SK-N-SH (cell line): ENCODE results near the gene SECTM1.
"Not testable (repeated sequence)": the region's sequence is repeated elsewhere in the genome, so short reads cannot be mapped to it uniquely, and the experiment has no call there.

Experiments used
- FOXM1 ChIP-seq: IDR thresholded peaks from 2 replicates; pipeline ENCODE4 v1.4.0; 2012; ENCODE audit warnings: low read depth, mild to moderate bottlenecking
- JUND ChIP-seq: IDR thresholded peaks from 2 replicates; pipeline ENCODE4 v1.4.0; 2012
- REST ChIP-seq: IDR thresholded peaks from 2 replicates; pipeline ENCODE4 v1.6.1; 2012; ENCODE audit warnings: mild to moderate bottlenecking, low read depth, low read length, moderate library complexity
- YY1 ChIP-seq: IDR thresholded peaks from 2 replicates; pipeline ENCODE4 v1.4.0; 2012; ENCODE audit warnings: low read depth, mild to moderate bottlenecking
- TF ChIP-seq, protein P1 (sequence below): fragments of 200-600 bp; sonication (generic); IDR thresholded peaks from 2 replicates; pipeline ENCODE4 v1.6.1; 2017; ENCODE audit warnings: antibody characterized with exemption, mild to moderate bottlenecking, moderate library complexity
- TF ChIP-seq, protein P2 (sequence below): IDR thresholded peaks from 2 replicates; pipeline ENCODE4 v1.4.0; 2012; ENCODE audit warnings: low read depth, borderline replicate concordance

GRCh38 chr17:82382220-82382932 is 48.8 kb upstream of the SECTM1 start:
- not testable (repeated sequence) for TF ChIP-seq REST, JUND, YY1, FOXM1
- TF ChIP-seq, protein P1, sequence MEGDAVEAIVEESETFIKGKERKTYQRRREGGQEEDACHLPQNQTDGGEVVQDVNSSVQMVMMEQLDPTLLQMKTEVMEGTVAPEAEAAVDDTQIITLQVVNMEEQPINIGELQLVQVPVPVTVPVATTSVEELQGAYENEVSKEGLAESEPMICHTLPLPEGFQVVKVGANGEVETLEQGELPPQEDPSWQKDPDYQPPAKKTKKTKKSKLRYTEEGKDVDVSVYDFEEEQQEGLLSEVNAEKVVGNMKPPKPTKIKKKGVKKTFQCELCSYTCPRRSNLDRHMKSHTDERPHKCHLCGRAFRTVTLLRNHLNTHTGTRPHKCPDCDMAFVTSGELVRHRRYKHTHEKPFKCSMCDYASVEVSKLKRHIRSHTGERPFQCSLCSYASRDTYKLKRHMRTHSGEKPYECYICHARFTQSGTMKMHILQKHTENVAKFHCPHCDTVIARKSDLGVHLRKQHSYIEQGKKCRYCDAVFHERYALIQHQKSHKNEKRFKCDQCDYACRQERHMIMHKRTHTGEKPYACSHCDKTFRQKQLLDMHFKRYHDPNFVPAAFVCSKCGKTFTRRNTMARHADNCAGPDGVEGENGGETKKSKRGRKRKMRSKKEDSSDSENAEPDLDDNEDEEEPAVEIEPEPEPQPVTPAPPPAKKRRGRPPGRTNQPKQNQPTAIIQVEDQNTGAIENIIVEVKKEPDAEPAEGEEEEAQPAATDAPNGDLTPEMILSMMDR: not testable (repeated sequence)
- TF ChIP-seq, protein P2, sequence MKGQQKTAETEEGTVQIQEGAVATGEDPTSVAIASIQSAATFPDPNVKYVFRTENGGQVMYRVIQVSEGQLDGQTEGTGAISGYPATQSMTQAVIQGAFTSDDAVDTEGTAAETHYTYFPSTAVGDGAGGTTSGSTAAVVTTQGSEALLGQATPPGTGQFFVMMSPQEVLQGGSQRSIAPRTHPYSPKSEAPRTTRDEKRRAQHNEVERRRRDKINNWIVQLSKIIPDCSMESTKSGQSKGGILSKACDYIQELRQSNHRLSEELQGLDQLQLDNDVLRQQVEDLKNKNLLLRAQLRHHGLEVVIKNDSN: not testable (repeated sequence)
